HG03108 (cell line): ENCODE results near the gene RGSL1.

Experiments used
- ATAC-seq: cut with Tn5 transposase; IDR thresholded peaks from one replicate; pipeline ENCODE4 v1.9.1; 2021; ENCODE audit warnings: moderate library complexity; ENCODE audit not compliant: unreplicated experiment

Gene RGSL1

GRCh38 chr1:182533896-182534295 is 84.0 kb downstream of the RGSL1 start:
- no peak for ATAC-seq

GRCh38 chr1:182549346-182549745 is 99.4 kb downstream of the RGSL1 start:
- no peak for ATAC-seq

GRCh38 chr1:182549811-182550210 is 99.9 kb downstream of the RGSL1 start:
- ATAC-seq: no peak

- ATAC-seq: no peak
Observed at GRCh38 chr1:182552527-182552926, 102.6 kb downstream of the RGSL1 start.

GRCh38 chr1:182555493-182555892 is 105.5 kb downstream of the RGSL1 start:
- no peak for ATAC-seq

GRCh38 chr1:182556279-182556678 is 106.3 kb downstream of the RGSL1 start:
- no peak for ATAC-seq

- ATAC-seq: no peak
Observed at GRCh38 chr1:182560392-182560984, 110.5 kb downstream of the RGSL1 start.

- no peak for ATAC-seq
Observed at GRCh38 chr1:182561456-182561855, 111.5 kb downstream of the RGSL1 start.

- ATAC-seq: no peak
Observed at GRCh38 chr1:182563095-182563494, 113.1 kb downstream of the RGSL1 start.

- no peak for ATAC-seq
Observed at GRCh38 chr1:182564406-182565004, 114.6 kb downstream of the RGSL1 start.

GRCh38 chr1:182565537-182565936 is 115.6 kb downstream of the RGSL1 start:
- ATAC-seq: no peak

GRCh38 chr1:182567629-182568028 is 117.7 kb downstream of the RGSL1 start:
- ATAC-seq: no peak

GRCh38 chr1:182568647-182569284 is 118.8 kb downstream of the RGSL1 start:
- ATAC-seq: no peak

GRCh38 chr1:182569939-182570610 is 120.1 kb downstream of the RGSL1 start:
- ATAC-seq: no peak

- no peak for ATAC-seq
Observed at GRCh38 chr1:182570611-182570970, 120.6 kb downstream of the RGSL1 start.

GRCh38 chr1:182574156-182574555 is 124.2 kb downstream of the RGSL1 start:
- ATAC-seq: no peak

- no peak for ATAC-seq
Observed at GRCh38 chr1:182575540-182576149, 125.7 kb downstream of the RGSL1 start.

GRCh38 chr1:182580736-182581135 is 130.8 kb downstream of the RGSL1 start:
- ATAC-seq: no peak

- ATAC-seq: no peak
Observed at GRCh38 chr1:182584746-182585145, 134.8 kb downstream of the RGSL1 start.

- ATAC-seq: no peak
Observed at GRCh38 chr1:182586380-182586779, 136.4 kb downstream of the RGSL1 start.

- ATAC-seq: no peak
Observed at GRCh38 chr1:182587093-182587492, 137.1 kb downstream of the RGSL1 start.
